Measurements from ENCODE around the gene OR2A1.
"Not testable (repeated sequence)": the region's sequence is repeated elsewhere in the genome, so short reads cannot be mapped to it uniquely, and the experiment has no call there.

DNA sequence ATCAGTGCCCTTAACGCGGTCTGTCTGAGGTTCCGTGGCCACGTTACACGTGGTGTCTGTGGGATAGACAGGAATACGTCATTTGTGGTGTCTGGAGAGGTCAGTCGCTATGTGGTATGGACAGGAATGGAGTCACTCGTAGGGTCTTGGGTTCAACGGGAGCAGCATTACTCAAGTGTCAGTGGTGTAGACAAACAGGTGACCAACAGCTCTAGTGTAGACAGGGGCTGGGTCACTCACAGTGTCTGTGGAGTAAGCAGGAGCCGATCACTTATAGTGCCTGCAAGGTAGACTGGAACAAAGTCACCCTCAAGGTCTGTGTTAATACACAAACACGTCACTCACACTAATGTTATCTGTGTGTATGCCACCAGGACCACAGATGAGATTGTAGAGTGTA is 44.6 kb downstream of the OR2A1 start:
- not testable (repeated sequence) for TF ChIP-seq EP300 (IDR thresholded peaks at IDR 0.05)
- TF ChIP-seq, protein P1, sequence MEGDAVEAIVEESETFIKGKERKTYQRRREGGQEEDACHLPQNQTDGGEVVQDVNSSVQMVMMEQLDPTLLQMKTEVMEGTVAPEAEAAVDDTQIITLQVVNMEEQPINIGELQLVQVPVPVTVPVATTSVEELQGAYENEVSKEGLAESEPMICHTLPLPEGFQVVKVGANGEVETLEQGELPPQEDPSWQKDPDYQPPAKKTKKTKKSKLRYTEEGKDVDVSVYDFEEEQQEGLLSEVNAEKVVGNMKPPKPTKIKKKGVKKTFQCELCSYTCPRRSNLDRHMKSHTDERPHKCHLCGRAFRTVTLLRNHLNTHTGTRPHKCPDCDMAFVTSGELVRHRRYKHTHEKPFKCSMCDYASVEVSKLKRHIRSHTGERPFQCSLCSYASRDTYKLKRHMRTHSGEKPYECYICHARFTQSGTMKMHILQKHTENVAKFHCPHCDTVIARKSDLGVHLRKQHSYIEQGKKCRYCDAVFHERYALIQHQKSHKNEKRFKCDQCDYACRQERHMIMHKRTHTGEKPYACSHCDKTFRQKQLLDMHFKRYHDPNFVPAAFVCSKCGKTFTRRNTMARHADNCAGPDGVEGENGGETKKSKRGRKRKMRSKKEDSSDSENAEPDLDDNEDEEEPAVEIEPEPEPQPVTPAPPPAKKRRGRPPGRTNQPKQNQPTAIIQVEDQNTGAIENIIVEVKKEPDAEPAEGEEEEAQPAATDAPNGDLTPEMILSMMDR (IDR thresholded peaks at IDR 0.05), result not testable (repeated sequence)
